G401.6 (cell line): Measurements from ENCODE around the gene DDIT4.
"Not testable (repeated sequence)": the region's sequence is repeated elsewhere in the genome, so short reads cannot be mapped to it uniquely, and the experiment has no call there.

ENCODE experiments used
- FAIRE-seq: peaks from 2 replicates; lab custom pipeline; 2012; peaks lifted over from hg19 to GRCh38; lab: Jason Lieb, UNC

Gene DDIT4

DNA sequence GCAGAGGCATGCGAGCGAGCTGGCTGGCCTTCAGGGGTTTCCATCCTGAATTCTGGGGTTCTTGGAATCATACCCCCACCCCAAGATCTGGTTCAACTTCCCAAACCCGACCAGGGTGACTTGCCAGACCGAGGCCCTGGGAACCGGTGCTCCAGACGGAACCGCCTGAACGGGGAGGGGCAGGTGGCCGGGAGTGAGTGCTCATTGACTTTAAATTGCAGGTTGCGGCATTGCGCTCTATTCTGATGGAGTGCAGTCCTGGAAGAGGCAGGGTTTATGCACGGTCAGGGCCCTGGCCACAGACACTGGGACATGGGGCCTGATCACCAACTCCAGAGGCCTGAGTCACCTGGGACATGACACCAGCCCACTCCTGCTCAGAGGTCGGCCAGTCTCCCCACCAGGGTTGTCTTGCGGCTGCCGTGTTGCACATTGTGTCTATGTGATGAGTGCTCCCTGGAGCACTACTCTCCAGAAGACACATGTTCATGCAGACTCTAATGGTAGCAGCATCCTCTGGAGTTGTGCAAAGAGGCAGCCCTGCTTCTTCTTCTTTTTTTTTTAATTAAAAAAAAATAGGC is 5.8 kb upstream of the DDIT4 start:
- no peak for FAIRE-seq

GRCh38 chr10:72268475-72269200 is 5.1 kb upstream of the DDIT4 start:
- FAIRE-seq, result not testable (repeated sequence)

DNA sequence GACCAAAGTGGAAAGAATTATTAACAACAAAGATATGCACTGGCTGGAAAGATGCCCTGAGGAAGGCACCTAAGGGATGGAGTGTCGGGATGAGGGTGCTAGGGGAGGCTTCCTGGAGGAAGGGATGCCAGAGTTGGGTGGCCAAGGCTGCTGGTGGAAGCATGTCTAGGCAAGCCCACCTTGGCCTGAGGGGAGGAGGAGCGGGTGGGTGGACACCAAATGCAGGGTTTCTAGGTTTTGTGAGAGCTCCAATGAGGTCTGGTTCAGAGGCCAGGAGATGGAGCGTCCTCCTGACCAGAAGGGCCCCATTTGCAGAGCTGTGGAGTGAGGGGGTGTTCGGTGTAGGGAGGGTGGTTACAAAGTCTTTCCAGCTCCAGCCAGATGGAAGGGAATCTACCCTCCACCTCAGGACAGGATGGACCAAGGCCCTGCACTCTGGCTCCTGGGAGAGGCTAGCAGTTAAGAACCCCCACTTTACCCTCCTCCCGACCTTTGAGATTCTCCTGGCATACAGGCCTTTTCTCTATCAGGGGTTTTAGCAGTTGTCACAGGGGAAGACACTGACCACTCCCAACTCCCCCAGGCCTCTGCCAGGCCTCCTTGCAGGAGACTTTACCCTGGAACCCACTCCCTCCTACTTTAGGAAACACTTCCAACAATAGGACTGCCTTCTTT is 3.0 kb upstream of the DDIT4 start:
- FAIRE-seq, result no peak

GRCh38 chr10:72272689-72273409 is 875 bp upstream of the DDIT4 start:
- FAIRE-seq, result no peak

DNA sequence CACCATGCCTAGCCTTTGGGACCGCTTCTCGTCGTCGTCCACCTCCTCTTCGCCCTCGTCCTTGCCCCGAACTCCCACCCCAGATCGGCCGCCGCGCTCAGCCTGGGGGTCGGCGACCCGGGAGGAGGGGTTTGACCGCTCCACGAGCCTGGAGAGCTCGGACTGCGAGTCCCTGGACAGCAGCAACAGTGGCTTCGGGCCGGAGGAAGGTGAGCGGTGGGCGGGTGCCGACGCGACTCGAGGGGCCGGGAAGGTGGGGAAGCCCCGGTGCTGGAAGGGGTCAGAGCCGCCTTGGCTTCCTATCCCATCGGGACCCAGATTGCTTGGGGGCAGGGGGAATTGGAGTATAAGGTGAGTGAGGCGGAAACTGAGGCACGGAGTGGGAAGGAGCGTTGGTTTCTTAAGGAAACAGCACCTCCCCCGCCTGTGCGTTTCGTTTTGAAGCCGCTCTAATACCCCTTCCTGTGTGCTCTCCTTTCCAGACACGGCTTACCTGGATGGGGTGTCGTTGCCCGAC is 547 bp downstream of the DDIT4 start:
- no peak for FAIRE-seq

- FAIRE-seq, result no peak
These were observed 1.1 kb downstream of the DDIT4 start for GRCh38 chr10:72274730-72275350.

DNA sequence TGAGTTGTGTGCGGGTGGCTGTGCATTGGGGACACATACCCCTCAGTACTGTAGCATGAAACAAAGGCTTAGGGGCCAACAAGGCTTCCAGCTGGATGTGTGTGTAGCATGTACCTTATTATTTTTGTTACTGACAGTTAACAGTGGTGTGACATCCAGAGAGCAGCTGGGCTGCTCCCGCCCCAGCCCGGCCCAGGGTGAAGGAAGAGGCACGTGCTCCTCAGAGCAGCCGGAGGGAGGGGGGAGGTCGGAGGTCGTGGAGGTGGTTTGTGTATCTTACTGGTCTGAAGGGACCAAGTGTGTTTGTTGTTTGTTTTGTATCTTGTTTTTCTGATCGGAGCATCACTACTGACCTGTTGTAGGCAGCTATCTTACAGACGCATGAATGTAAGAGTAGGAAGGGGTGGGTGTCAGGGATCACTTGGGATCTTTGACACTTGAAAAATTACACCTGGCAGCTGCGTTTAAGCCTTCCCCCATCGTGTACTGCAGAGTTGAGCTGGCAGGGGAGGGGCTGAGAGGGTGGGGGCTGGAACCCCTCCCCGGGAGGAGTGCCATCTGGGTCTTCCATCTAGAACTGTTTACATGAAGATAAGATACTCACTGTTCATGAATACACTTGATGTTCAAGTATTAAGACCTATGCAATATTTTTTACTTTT is 1.8 kb downstream of the DDIT4 start:
- no peak for FAIRE-seq

GRCh38 chr10:72276013-72276387 is 2.3 kb downstream of the DDIT4 start:
- no peak for FAIRE-seq

GRCh38 chr10:72276421-72277339 is 3.0 kb downstream of the DDIT4 start:
- no peak for FAIRE-seq

DNA sequence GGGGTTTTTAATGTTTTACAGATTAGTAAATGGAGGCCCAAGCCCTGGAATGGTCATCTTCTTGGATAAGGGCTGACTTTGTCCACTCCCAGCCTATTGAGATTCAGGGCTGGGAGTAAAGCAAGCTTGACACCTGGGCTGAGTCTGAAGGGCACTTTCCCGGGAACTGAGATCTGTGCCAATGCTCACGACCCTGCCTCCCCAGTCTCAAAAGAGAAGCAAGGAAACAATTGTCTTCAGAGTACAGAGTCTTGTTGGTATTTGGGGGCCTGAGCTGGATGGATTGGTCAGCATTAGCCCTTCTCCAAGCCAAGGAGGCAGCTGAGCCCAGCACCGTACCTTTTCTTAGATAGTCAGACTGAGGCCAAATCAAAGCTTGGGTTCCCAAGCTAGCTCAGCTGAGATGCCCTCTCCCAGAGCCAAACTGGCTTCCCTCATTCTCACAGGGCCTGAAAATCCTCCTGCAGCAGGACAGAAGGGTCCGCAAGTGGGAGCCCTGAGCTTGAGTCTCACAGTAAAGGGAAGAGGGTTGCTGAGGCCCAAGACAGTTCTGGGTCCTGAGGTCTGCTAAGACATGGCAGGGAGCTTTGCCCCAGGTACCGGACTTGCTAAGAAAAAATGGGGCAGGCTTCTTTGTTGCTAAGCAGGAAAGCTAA is 3.7 kb downstream of the DDIT4 start:
- FAIRE-seq, result no peak

DNA sequence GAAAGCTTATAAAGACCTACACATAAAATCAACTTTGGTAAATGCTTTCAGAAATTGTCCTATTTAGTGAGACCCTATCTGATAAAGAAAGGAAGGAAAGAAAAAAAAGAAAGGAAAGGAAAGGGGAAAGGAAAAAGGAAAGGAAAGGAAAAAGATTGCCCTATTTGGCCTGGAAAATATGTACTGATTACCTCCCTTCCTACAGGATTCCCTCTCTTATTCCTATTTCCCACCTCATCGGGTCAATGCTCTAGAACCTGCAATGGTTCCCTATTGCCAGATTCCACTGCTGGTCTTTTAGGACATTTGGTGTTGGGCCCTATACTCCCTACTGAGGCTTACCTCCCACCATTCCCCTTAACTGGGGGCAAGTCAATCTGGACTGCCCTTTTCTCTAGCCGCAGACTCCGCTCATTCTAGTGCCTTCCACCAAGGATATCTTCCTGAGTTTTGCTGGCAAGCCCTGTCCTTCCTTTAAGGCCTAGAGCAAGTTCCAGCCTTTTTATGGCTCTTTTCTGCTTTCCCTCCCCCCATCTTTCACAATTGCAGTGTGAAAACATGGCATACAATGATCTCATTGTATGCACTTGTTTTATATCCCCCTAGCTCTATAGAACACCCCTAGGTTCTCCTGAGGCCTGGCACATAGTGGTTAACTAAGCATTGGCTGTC is 4.4 kb downstream of the DDIT4 start:
- FAIRE-seq, result no peak

DNA sequence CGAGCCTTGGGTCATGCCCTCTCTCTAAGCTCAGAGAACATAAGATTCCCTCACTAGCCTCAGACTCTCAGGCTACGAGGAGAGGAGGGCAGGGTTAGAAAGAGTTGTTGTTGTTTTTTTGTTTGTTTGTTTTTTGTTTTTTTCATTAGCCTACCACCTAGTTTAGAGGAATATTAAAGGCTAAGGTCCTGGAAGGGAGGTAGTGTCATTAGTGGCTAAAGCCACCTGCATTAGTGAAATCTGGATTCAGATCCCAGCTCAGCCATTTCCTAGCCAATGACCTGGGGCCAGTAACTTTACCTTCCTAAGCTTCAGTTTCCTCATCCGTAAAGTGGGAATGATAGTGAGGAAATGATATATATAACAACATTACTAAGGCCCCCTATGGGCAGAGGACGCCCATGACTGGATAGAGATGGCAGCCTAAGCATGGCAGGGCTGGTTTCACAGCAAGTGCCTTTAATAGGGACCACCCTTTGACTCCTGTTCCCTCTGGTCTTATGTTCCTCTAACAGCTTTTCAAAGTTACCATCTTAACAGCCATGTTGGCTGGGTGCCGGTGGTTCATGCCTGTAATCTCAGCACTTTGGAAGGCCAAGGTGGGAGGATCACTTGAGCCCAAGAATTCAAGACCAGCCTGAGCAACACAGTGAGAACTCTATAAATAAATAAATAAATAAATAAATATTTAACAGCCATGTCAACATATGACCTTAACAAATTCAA is 5.1 kb downstream of the DDIT4 start:
- FAIRE-seq, result no peak

GRCh38 chr10:72279587-72279986 is 5.9 kb downstream of the DDIT4 start:
- FAIRE-seq, result not testable (repeated sequence)

- no peak for FAIRE-seq
These were observed 9.4 kb downstream of the DDIT4 start for GRCh38 chr10:72283131-72283530.

DNA sequence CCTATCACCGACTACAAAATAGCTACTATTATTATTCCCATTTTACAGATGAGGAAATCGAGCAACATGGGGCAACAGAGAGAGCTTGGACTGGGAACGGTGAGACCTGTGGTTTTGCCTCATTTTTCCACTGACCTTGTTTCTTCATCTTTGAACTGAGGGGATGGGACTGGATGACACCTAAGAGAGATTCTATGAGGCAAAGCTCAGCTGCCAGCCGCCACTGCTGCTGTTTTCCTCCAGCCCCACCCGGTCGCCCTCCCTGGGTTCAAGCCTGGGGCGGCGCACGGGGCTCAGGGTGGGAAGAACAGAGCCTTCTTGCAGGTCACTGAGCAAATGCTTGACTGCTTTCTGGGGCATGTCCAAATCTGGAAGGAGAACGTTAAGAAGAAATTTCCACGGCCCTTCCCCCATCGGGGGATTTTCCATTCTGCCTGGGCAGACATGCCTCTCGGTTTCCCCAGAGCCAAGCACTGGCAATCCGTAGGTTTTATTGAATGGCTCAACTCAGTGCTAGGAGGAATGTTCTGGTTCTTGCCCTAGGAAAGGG is 12.3 kb downstream of the DDIT4 start:
- FAIRE-seq, result no peak

- FAIRE-seq, result no peak
These were observed 17.4 kb downstream of the DDIT4 start for GRCh38 chr10:72291019-72291532.

GRCh38 chr10:72292223-72292691 is 18.5 kb downstream of the DDIT4 start:
- FAIRE-seq, result no peak

- FAIRE-seq, result no peak
These were observed 21.7 kb downstream of the DDIT4 start for GRCh38 chr10:72295330-72295910.
